HG02870 (cell line): ENCODE data around the gene CST1.
"Not testable (repeated sequence)": the region's sequence is repeated elsewhere in the genome, so short reads cannot be mapped to it uniquely, and the experiment has no call there.

ENCODE experiments used
- ATAC-seq: cut with Tn5 transposase; IDR thresholded peaks from one replicate; pipeline ENCODE4 v1.9.1; 2021; ENCODE audit warnings: mild to moderate bottlenecking, moderate library complexity; ENCODE audit not compliant: unreplicated experiment

Gene CST1, protein sequence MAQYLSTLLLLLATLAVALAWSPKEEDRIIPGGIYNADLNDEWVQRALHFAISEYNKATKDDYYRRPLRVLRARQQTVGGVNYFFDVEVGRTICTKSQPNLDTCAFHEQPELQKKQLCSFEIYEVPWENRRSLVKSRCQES

DNA sequence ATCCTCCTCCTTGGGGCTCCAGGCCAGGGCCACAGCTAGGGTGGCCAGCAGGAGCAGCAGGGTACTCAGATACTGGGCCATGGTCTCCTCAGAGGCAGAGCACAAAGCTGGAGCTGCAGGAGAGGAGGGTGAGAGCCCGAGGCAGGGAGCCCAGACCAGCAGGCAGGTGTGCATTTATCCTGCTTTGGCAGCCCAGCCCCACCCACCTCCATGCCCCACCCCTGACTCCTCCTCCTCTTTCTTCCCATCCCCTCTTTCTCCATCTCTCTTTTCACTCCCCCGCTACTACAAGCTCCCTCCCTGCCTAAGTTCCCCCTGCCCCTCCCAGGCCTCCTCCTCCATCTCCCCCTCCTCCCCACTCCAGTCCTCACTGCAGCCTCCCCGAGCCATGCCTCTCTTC is at the start of gene CST1:
CST1 (minus strand) TSS at position 150 of the 400 bp plus-strand sequence; CDS start at position 81, 69 bp downstream.
- not testable (repeated sequence) for ATAC-seq

DNA sequence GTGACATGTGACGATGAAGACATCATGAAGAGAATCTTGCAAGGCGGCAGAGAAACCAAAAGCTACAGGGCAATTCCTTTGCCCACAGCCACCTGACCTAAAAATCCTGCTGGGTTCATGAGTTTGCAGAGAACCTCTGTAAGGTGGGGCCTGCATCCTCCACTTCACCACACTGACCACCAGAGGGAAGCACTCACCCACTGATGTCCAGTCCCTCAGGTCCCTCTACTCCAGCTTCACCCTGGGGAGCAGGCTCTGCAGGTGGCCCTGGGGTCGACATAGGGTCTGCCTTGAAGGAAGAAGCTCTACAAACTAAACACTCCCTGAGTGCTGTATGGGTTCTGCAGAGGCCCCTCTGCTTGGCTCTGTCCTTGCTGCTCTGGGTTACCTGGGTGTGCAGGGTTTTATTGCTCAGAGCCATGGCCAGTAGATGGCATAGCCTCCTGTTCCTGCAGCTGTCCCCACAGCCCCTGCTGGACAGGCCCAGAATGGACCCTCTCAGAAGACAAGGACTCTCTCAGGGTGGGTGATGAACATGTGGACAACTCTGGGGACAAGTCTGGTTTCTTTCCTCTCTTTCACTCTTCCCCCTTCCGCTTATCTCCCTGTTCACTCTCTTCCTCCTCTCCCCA is 48.6 kb upstream of the CST1 start:
- peak; percentile 86 for ATAC-seq

DNA sequence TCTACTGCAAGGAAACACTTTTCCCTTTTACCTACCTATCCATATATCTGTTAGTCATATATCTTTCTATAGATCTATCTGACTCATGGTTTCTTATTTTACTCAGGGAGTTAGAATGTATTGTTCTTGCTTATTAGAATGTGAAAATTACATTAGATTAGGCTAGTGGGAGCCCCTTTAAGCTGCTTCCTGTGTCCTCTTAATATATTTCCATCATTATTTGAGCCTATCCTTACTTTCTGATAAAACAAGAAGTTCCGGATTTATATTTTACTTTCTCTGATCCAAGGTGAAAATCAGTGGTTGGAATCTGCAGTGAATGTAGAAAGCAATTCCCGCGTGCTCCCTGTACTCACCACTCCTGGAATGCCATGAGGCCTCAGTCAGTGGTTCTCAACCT is 44.8 kb upstream of the CST1 start:
- ATAC-seq: no peak

DNA sequence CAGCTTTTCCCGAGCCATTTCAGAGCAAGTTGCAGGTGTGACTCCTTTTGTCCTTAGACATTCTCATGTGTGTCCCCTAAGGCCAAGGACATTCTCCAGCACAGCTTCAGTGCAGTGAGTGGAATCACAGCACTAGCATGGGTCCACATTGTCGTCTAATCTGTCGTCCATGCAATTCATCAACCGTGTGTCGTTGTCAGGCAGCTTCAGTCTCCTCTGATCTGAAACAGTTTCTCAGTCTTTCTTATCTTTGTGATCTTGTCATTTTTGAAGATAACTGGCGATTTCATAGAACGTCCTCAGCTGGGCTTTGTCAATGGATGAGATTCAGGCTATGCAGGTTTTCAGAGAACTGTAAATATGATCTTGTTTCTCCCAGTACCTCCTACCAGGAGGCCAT is 44.1 kb upstream of the CST1 start:
- ATAC-seq: no peak

DNA sequence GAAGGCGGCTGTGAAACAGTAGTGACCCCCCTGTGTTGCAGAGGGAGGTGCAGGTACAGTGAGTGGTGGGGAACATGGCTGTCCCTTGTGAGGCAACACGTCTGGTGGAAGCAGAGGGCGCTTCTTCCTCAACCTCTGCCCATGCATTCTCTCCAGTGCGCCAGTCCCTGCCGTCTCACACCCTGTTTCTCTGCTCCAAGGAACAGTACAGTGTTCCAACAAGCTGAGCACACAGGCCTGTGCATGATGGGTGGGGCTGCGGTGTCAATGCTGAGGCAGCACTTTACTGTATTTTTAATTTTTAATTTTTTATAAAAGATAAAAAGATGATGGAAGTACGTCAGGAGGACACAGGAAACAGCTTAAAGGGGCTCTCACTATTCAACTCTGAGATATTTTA is 43.3 kb upstream of the CST1 start:
- no peak for ATAC-seq

DNA sequence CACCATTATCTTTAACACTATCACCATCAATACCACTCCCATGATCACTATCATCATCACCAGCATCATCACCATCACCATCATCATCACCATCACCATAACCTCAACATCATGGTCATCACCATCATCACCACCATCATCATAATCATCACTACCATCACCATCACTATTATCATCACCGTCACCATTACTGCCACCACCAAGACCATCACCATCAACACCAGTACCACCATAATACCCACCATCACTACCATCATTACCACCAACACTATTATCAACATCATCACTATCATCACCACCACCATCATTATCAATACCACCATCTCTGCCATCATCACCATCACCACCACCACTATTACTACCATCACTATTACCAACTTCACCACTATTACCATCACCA is 32.7 kb upstream of the CST1 start:
- no peak for ATAC-seq

DNA sequence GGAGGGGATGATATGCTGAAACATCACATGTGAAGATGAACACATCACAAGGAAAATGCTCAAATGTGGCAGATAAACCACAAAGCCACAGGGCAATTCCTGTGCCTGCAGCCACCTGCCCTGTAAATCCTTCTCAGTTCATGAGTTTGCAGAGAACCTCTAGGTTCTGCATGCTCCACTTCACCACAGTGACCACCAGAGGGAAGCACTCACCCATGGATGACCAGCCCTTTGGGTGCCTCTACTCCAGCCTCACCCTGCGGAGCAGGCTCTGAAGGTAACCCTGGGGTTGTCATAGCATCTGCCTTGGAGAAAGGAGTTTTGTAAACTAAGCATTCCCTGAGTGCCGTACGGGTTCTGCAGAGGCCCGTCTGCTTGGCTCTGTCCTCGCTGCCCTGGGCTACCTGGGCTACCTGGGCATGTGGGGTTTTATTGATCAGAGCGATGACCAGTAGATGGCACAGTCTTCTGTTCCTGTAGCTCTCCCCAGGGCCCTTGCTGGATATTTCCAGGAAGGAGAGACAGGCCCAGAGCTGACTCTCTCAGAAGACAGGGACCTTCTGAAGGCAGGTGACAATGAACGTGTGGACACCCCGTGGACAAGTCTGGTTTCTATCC is 31.7 kb upstream of the CST1 start:
- no peak for ATAC-seq

DNA sequence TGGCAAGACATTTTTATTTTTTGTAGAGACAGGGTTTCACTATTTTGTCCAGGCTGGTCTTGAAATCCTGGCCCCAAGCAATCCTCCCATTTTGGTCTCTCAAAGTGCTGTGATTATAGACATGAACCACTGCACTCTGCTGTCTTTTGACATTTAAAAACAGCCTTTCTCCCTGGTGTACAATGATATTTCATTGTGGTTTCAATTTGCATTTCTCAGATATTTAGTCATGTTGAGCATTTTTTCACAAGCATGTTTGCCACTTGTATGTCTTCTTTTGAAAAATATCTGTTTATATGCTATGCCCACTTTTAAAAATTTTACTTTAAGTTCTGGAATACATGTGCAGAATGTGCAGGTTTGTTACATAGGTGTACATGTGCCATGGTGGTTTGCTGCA is 27.9 kb upstream of the CST1 start:
- ATAC-seq: not testable (repeated sequence)

DNA sequence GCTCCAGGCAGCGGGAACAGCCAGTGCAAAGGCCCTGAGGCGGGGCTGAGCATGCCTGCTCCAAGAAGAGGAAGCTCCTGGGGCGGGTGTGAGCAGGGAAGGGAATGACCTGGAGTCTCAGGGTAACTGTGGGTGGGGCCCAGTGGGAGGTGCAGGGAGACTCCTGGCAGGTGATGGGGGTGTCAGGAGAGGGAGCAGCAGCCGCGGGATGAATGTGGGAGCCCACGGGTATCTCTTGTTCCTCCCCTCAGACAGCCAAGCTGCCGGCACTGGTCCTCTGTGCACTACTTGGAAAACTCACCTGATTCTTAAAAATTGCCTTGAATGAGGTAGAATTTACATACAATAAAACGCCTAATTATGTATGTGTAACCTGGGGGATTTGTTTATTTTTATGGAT is 26.6 kb upstream of the CST1 start:
- not testable (repeated sequence) for ATAC-seq

DNA sequence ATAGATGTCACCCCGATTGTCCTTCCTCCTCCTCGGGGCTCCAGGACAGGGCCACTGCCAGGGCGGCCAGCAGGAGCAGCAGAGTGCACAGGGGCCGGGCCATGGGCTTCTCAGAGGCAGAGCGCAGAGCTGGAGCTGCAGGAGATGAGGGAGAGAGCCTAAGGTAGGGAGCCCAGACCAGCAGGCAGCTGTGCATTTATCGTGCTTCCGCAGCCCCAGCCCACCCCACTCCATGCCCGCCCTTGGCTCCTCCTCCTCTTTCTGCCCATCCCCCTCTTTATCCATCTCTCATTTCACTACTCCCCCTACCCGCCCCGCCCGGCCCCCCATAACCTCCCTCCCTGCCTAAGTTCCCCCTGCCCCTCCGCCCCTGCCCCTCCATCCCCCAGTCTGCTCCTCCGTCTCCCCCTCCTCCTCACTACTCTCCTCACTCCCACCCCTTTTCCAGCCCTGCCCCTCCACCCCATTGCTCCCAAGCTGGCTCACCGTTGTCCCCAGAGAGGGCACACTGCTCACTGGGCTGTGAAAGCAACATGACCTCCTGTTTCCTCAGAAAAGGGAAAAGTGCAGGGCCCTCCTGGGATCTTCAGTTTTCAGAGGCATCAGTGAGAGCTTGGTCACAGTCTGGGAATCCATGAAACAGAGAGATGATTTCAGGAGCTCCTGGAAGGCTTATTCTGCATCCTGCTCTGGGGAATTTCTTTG is 25.5 kb upstream of the CST1 start:
- no peak for ATAC-seq

DNA sequence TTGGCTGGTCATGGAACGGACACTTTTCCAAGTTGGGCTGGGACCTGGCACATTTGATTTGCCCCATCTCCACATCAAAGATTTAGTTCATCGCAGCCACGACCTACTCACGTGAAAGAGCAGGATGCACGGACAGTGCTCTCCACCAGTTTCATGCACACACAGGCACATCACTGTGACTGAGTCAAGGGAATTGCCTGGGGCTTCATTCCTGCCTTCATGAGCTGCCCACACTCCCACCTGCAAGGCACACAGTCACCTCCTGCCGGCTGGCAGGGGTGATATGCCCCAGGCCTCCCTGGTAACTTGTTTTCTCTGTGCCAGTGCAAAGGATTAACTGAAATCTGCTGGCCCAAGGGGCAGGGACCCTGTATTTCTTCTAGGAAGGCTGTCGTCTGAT is 23.3 kb upstream of the CST1 start:
- ATAC-seq: no peak

DNA sequence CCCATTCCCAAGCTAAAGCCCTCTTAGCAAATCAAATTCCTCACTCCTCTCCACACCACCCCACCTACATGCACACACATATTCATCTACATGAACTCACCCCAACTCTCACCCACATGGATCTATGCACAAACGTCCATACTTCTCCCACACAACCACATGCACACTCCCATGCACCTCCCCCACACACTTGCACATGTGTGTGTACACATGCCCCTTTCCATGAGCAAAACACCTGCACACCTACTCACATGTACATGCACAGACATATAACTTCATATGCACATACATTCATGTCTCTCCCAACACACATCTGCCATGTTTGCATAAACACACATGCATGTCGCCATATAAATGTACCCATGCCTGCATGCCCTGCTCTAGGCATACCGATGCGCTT is 22.8 kb upstream of the CST1 start:
- ATAC-seq: no peak

DNA sequence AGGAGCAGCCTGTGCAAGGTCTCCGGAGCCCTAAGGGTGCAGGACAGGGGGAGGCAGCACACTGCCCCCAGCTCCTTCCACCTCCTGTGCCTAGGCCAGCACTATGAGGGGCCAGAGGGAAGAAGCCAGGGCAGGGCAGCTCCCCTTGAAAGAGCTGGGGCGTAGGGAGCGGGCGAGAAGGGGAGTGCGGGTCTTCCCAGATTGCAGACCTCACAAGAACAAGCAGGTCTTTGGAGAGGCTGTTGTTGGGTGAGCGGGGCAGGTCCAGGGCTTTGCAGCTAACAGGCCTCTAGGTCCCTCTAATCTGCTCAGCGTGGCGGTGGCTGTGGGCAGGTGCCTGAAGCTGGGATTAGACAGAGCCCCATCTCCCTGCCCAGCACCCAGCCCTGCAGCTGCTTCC is 22.4 kb upstream of the CST1 start:
- ATAC-seq: no peak

DNA sequence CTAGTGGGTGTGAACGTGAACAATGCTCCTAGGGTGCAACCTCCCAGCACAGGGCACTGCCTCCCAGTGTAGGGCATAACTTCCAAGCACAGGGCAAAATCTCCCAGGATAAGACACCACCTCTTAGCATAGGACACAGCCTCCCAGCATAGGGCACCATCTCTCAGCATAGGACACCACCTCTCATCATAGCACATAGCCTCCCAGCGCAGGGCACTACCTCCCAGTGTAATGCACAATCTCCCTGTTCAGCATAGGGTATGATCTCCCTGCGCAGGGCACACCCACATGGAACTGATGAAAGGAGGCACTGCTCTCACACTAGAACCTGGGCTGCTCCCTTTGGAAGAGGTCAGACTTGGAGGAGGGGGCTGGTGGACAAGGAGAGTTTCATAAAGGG is 21.3 kb upstream of the CST1 start:
- ATAC-seq: no peak

DNA sequence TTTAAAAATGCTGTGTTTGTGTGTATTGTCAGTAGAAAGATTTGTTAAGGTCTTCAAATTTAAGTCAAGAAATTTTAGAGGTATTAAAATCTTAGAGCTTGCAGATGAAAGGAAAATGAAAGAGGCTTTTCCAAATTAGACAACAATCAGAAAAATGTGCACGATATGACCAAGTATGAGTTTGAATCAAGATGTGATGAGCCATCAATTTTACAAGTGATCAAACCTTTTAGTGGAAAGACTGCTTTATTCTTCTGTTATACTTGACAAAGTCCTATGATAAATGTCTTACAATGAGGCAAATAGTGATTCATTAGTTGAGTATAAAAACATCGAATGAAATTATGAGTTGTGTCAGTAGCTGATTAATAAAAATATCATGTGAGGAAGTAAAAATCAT is 19.6 kb upstream of the CST1 start:
- no peak for ATAC-seq

DNA sequence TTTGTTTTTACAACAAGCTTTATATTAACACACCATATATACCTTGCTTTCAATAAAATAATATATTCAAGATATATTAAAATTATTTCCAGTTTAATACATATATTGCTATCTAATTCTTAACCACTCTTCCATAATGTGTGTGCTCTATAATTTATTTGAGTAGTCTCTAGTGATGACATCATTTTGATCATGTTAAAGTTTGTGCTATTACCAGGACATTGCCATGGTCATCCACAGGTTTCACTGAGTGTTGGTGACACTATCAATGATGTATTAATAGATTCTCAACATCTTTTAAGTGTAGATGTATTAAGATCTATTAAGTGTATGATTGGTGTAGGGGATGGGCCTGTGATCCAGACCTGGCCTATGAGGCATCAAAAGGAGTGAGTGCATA is 17.8 kb upstream of the CST1 start:
- not testable (repeated sequence) for ATAC-seq

DNA sequence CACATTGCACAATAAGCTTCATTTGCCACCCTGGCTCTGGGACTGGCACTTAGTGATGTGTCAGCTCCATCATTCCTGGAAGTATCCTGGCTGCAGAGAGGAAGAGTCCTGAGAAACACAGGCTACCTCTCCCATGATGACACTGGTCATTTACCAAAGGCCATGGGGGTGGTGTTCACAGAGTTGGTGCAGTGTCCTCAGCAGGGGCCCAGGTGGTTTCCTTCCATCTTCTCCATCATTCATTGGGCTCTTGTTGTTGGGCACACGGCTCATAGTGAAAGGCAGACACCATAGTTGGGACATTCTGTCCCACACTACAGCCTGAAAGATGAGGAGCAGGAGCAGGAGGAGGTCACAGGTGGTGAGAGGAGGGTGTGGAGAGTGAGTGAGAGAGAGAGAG is 15.8 kb upstream of the CST1 start:
- ATAC-seq: no peak

DNA sequence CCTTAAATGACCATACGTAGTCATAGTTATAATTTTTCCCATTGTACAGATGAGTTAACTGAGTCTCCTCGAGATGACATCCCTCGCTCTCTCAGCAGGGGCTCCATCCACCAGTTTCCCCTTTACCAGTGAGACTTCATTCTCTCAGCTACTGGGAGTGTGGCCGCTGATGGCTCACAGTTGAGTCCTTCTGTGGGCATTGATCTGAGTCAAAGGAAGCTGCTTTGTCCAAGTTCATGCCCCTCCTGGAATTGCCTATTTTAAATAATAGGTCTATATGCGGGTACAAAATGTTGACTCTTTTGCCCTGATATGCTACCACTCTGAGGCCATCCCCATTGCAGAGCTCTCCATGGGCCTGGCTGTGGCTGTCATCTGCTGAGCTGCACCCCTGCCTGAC is 14.8 kb upstream of the CST1 start:
- ATAC-seq: no peak

DNA sequence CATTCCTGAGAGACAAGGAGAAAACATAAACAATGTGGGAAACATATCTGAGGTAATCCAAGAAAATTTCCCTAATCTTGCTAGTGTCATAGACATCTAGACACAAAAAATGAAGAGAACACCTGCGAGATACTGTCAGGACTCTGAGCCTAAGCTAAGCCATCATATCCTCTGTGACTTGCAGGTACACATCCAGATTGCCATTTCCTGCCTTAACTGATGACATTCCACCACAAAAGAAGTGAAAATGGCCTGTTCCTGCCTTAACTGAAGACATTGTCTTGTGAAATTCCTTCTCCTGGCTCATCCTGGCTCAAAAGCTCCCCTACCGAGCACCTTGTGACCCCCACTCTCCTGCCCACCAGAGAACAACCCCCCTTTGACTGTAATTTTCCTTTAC is 13.9 kb upstream of the CST1 start:
- not testable (repeated sequence) for ATAC-seq

DNA sequence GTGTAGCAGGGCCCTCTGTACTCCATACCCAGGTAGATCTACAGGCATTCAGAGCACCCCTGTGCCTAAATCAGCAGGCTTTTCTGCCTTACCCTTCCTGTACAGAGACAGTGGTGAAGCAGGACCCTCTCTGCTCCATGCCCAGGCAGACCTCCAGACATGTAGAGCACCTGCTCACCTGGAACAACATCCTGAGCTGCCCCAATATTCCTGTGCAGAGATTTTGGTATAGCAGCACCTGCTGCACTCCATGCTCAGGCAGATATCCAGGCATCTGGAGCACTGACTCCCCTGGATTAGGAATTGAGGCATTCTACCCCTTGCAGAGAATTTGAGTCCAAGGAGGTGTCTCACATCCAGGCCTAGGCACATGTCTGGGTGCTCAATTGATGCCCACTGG is 12.6 kb upstream of the CST1 start:
- ATAC-seq: no peak

DNA sequence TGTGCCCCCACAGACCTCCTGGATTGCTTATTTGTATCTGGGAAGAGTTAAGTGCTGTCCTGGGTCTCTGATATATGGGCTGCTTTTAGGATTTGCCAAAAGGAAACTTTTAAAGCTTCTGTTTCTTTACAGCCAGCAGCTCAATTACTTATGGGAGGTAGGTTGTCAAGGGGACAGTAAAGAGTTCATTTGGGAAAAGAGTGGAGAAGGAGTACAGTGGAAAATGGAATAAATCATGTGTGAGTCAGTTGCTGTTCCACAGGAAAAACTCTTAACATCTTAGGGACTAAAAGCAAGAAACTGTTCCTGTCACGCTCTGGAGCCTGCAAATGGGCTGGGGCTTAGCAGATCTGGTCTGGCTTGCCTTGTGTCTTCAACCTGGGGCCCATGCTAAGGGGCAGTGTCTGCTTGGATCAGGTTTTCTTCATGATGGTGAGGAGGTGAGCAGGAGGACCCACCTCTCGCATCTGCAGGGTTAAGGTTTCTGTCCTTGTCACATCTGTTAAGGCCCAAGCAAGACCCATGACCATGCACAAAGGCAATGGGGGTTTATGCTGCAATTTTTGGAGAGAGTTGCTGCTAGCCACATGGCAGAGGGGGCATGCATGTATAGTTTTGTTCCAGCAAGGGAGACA is 8.7 kb upstream of the CST1 start:
- no peak for ATAC-seq

DNA sequence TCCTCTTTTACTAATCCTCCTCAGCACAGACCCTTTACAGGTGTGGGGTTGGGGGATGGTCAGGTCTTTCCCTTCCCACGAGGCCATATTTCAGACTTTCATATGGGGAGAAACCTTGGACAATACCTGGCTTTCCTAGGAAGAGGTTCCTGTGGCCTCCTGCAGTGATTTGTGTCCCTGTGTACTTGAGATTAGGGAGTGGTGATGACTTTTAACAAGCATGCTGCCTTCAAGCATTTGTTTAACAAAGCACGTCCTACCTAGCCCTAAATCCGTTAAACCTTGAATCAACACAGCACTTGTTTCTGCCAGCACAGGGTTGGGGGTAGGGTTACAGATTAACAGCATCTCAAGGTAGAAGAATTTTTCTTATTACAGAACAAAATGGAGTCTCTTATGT is 6.1 kb upstream of the CST1 start:
- ATAC-seq: not testable (repeated sequence)
